OCI-LY7 (cell line): ENCODE measurements around the gene ADCY3. TPM values are rescaled to one million over a fixed set of nuclear protein-coding genes. Genes with fewer than 3 reads are reported as not detected.

Experiments used
- BruUV-seq: library from RNA; stranded (reverse); fragments of 400-500 nt; replicated peaks from 2 replicates; lab custom pipeline; 2021; lab: Mats Ljungman, UMichigan
- CTCF ChIA-PET: fragments of 300-600 bp; sonication (Branson Sonifier 250); formaldehyde crosslinking; loops from one replicate; lab custom pipeline; 2022; ENCODE audit warnings: antibody characterized with exemption; ENCODE audit not compliant: unreplicated experiment; lab: Charles Lee
- POLR2A ChIA-PET: fragments of 300-600 bp; sonication (Branson Sonifier 250); formaldehyde crosslinking; loops from one replicate; lab custom pipeline; 2022; ENCODE audit warnings: antibody characterized with exemption; lab: Charles Lee
- DNase-seq: peaks from one replicate; pipeline ENCODE4 v3.0.0-alpha.2; 2015; ENCODE audit warnings: low spot score
- H2AFZ ChIP-seq: fragments of 200-600 bp; sonication (generic), shearing (Covaris generic); 2 replicates; pipeline ENCODE4 v1.6.1; 2014; ENCODE audit warnings: mild to moderate bottlenecking, antibody characterized with exemption, low read length, moderate library complexity
- H3K27ac ChIP-seq: fragments of 200-600 bp; sonication (generic); 2 replicates; pipeline ENCODE4 v1.5.1; 2014; ENCODE audit warnings: mixed run types, low read depth, mild to moderate bottlenecking, moderate library complexity, low read length, inconsistent platforms; ENCODE audit not compliant: poor library complexity, severe bottlenecking
- H3K36me3 ChIP-seq: fragments of 200-600 bp; sonication (generic); 2 replicates; pipeline ENCODE4 v1.6.1; 2014; ENCODE audit warnings: mild to moderate bottlenecking, antibody characterized with exemption, low read length, moderate library complexity, mixed read lengths; ENCODE audit not compliant: insufficient read depth
- H3K4me1 ChIP-seq: fragments of 200-600 bp; sonication (generic); 2 replicates; pipeline ENCODE4 v1.5.1; 2014; ENCODE audit warnings: mild to moderate bottlenecking, low read length; ENCODE audit not compliant: insufficient read depth, poor library complexity, severe bottlenecking
- H3K4me2 ChIP-seq: fragments of 200-600 bp; sonication (generic); 2 replicates; pipeline ENCODE4 v1.6.1; 2014; ENCODE audit warnings: mild to moderate bottlenecking, low read length
- H3K4me3 ChIP-seq: fragments of 200-600 bp; sonication (generic); 2 replicates; pipeline ENCODE4 v1.5.1; 2014; ENCODE audit warnings: mild to moderate bottlenecking, low read depth, low read length; ENCODE audit not compliant: poor library complexity, severe bottlenecking
- H3K79me2 ChIP-seq: fragments of 200-600 bp; sonication (generic); 2 replicates; pipeline ENCODE4 v1.6.1; 2016; ENCODE audit warnings: low read depth, mild to moderate bottlenecking, low read length, moderate library complexity, mixed read lengths; ENCODE audit not compliant: insufficient read depth
- H3K9me2 ChIP-seq: fragments of 200-600 bp; sonication (generic); 2 replicates; pipeline ENCODE4 v1.6.1; 2016; ENCODE audit warnings: mild to moderate bottlenecking, low read length, mixed read lengths; ENCODE audit not compliant: insufficient read depth
- H3K9me3 ChIP-seq: fragments of 200-600 bp; sonication (generic); 2 replicates; pipeline ENCODE4 v1.6.1; 2014; ENCODE audit warnings: mild to moderate bottlenecking, mixed run types, low read length, mixed read lengths
- H4K20me1 ChIP-seq: fragments of 200-600 bp; sonication (generic); 2 replicates; pipeline ENCODE4 v1.6.1; 2014; ENCODE audit warnings: mild to moderate bottlenecking, antibody characterized with exemption, low read length, moderate library complexity, mixed read lengths; ENCODE audit not compliant: insufficient read depth
- CTCF ChIP-seq: fragments of 200-600 bp; sonication (generic); conservative IDR thresholded peaks from 2 replicates; pipeline ENCODE4 v1.5.1; 2014; ENCODE audit warnings: mild to moderate bottlenecking, antibody characterized with exemption, low read length, moderate library complexity, mixed read lengths
- EZH2phosphoT487 ChIP-seq: fragments of 200-600 bp; sonication (generic); IDR thresholded peaks from 2 replicates; pipeline ENCODE4 v1.6.1; 2018; ENCODE audit warnings: low read depth, borderline replicate concordance, mild to moderate bottlenecking, mixed run types, antibody characterized with exemption, low read length, moderate library complexity, mixed read lengths
- intact Hi-C: fragments of 100-400 bp; cut with micrococcal nuclease; formaldehyde crosslinking; loops from one replicate; pipeline ENCODE4 v1.10.0; 2022; ENCODE audit not compliant: unreplicated experiment
- total RNA-seq, 2 experiments: library from RNA; depleted of rRNA in 1 of 2; stranded (reverse); fragments of >200 nt in 1 of 2; shearing (Covaris generic) in 1 of 2; gene quantifications; 2 replicates each; pipeline ENCODE4 v1.2.3, GENCODE V29; 2014 to 2022

ADCY3 gene
- total RNA-seq, 2 experiments from 2014 or later = 45.8 to 55.0 TPM

GRCh38 chr2:24961903-24962302 lies 41.9 kb upstream of the ADCY3 start:
- POLR2A ChIA-PET = no interaction called here
- BruUV-seq = no TSS peak
- intact Hi-C loops = no loop called here

DNA sequence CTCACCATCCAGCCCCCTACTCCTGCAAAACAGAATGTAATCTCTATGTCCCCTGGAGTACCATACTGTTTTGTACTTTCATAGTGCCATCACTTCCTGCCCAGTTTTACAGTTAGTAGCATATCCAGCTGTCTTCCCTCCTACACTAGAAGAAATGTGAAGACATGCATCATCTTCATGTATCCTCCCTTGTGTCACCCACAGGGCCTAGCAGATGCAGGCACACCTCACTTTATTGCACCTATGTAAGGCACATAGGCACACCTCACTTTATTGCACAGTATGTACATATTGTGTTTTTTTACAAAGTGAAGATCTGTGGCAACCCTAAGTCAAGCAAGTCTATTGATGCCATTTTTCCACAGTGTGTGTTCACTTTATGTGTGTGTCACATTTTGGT lies 39.7 kb upstream of the ADCY3 start:
- CTCF ChIA-PET = no interaction called here
- TF ChIP-seq EZH2phosphoT487 (no peak), CTCF (no peak)
- Histone ChIP-seq H3K4me1 (no peaks in the 10 kb centered on the region), H3K36me3 (peaks cover 89% of the 10 kb centered on the region), H3K27ac (no peak overlapping the region), H3K4me2 (no peak overlapping the region), H3K9me3 (peaks cover 15% of the 10 kb centered on the region), H3K9me2 (no peaks in the 10 kb centered on the region), H4K20me1 (no peaks in the 10 kb centered on the region), H3K79me2 (no peaks in the 10 kb centered on the region), H3K4me3 (no peak overlapping the region), H2AFZ (no peak overlapping the region)
- DNase-seq = no peak
- no TSS peak for BruUV-seq
- POLR2A ChIA-PET = interaction anchor here (0.5 to 0.6 kb wide), 2 partner anchors 10 to 519 kb away, joined by 3 to 4 read pairs; no protein-coding TSS in a partner anchor
- intact Hi-C loops = no loop called here

More at GRCh38 chr2:24961903-24962302, 41.9 kb upstream of the ADCY3 start:
- TF ChIP-seq CTCF (no peak), EZH2phosphoT487 (no peak)
- no peak overlapping the region for H3K27ac ChIP-seq
- H2AFZ ChIP-seq = no peak overlapping the region
- no peak overlapping the region for H3K4me3 ChIP-seq
- H3K9me3 ChIP-seq = no peaks in the 10 kb centered on the region
- DNase-seq = no peak
- peaks cover 85% of the 10 kb centered on the region for H3K36me3 ChIP-seq
- H3K4me2 ChIP-seq = no peak overlapping the region
- H4K20me1 ChIP-seq = no peaks in the 10 kb centered on the region
- CTCF ChIA-PET = no interaction called here
- H3K9me2 ChIP-seq = no peaks in the 10 kb centered on the region
- H3K79me2 ChIP-seq = no peaks in the 10 kb centered on the region
- no peaks in the 10 kb centered on the region for H3K4me1 ChIP-seq

DNA sequence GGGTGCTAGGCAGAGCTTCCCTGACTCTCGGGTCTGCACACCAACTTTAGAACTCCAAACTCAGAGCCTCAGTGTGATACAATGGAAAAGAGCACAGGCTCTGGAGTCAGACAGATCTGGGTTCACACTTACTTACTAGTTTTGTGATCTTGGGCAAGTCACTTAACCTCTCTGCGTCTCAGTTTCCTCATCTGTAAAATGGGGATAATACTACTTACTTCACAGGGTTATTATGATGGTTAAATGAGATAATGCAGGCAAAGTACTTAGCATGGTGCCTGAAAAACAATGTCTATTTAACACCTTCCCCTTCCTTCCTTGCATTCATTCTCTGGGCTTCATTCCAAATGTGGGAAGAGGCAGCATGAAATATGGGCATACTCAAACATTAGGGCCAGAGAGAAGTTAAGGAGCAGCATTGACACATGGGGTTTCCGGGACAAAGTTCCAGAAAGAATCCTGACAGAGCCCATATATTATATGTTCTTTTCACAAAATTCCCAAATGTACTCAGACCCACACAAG lies 38.4 kb upstream of the ADCY3 start:
- Histone ChIP-seq H3K9me2 (no peaks in the 10 kb centered on the region), H3K4me3 (no peak overlapping the region), H2AFZ (no peak overlapping the region), H3K36me3 (peaks cover 91% of the 10 kb centered on the region), H3K4me2 (no peak overlapping the region), H3K4me1 (no peaks in the 10 kb centered on the region), H4K20me1 (no peaks in the 10 kb centered on the region), H3K27ac (no peak overlapping the region), H3K9me3 (peaks cover 16% of the 10 kb centered on the region), H3K79me2 (no peaks in the 10 kb centered on the region)
- intact Hi-C loops = no loop called here
- ChIA-PET CTCF (no interaction called here), POLR2A (no interaction called here)
- DNase-seq = no peak
- BruUV-seq = no TSS peak
- TF ChIP-seq EZH2phosphoT487 = no peak
- TF ChIP-seq CTCF = no peak
